Measurements from ENCODE around the gene RPL11. TPM values are rescaled to one million over a fixed set of nuclear protein-coding genes. Genes with fewer than 3 reads are reported as not detected.

Gene RPL11
- total RNA-seq, 2 donors from 2014 or later = 1,338 to 1,473 TPM

- Histone ChIP-seq H3K36me3 (ENCODE audit: control insufficient read depth, insufficient read depth, low read length) (no peaks in the 10 kb centered on the region), H3K4me1 (ENCODE audit: control insufficient read depth, insufficient read depth, low read length) (no peaks in the 10 kb centered on the region), H3K9me3 (ENCODE audit: control insufficient read depth, low read length) (no peaks in the 10 kb centered on the region), H3K4me3 (ENCODE audit: low read length) (no peak overlapping the region), H3K27me3 (ENCODE audit: control insufficient read depth, insufficient read depth, low read length, poor library complexity, severe bottlenecking) (no peaks in the 10 kb centered on the region), H3K9ac (ENCODE audit: extremely low read depth, low read length, poor library complexity, severe bottlenecking) (no peak overlapping the region), H3K27ac (ENCODE audit: low read depth, low read length) (no peak overlapping the region)
- H3K4me3 Mint-ChIP-seq = no peak overlapping the region
- WGBS, 2 experiments (ENCODE audit: insufficient coverage in 1 of 2, insufficient read length in 1 of 2) = 90 to 93% methylated on average over 2 to 3 of the region's 3 CpGs
- no peaks in the 10 kb centered on the region for H3K27me3 Mint-ChIP-seq (ENCODE audit: insufficient read depth)
- peaks cover 12% of the 10 kb centered on the region for H3K36me3 Mint-ChIP-seq (ENCODE audit: low read depth)
- no peaks in the 10 kb centered on the region for H3K9me3 Mint-ChIP-seq
- H3K4me1 Mint-ChIP-seq = peaks cover 10% of the 10 kb centered on the region
- DNase-seq = no peak
- no peak overlapping the region for H3K27ac Mint-ChIP-seq
- no peak for TF ChIP-seq CTCF (conservative IDR thresholded peaks at IDR 0.05)
These were observed 27.7 kb downstream of the RPL11 start for GRCh38 chr1:23719162-23719820.

GRCh38 chr1:23720256-23720995, 28.8 kb downstream of the RPL11 start:
- no peak for TF ChIP-seq CTCF (conservative IDR thresholded peaks at IDR 0.05)
- H3K27ac Mint-ChIP-seq = peak overlapping the region; percentile 27

GRCh38 chr1:23722652-23723051, 31.0 kb downstream of the RPL11 start:
- WGBS, 2 experiments (ENCODE audit: insufficient coverage in 1 of 2, insufficient read length in 1 of 2) = 83% methylated on average over 2 to 3 of the region's 3 CpGs

More at GRCh38 chr1:23720256-23720995, 28.8 kb downstream of the RPL11 start:
- H3K27ac ChIP-seq (ENCODE audit: low read depth, low read length) = no peak overlapping the region
- WGBS, 2 experiments (ENCODE audit: insufficient coverage in 1 of 2, insufficient read length in 1 of 2) = 94 to 97% methylated on average over 10 of the region's 10 CpGs
- no peaks in the 10 kb centered on the region for H3K36me3 ChIP-seq (ENCODE audit: control insufficient read depth, insufficient read depth, low read length)
- no peak overlapping the region for H3K4me3 ChIP-seq (ENCODE audit: low read length)
- H3K27me3 ChIP-seq (ENCODE audit: control insufficient read depth, insufficient read depth, low read length, poor library complexity, severe bottlenecking) = no peaks in the 10 kb centered on the region
- H3K36me3 Mint-ChIP-seq (ENCODE audit: low read depth) = peaks cover 15% of the 10 kb centered on the region
- no peaks in the 10 kb centered on the region for H3K9me3 ChIP-seq (ENCODE audit: control insufficient read depth, low read length)
- H3K27me3 Mint-ChIP-seq (ENCODE audit: insufficient read depth) = no peaks in the 10 kb centered on the region
- DNase-seq = no peak
- no peaks in the 10 kb centered on the region for H3K4me1 ChIP-seq (ENCODE audit: control insufficient read depth, insufficient read depth, low read length)
- no peak overlapping the region for H3K9ac ChIP-seq (ENCODE audit: extremely low read depth, low read length, poor library complexity, severe bottlenecking)
- peaks cover 10% of the 10 kb centered on the region for H3K4me1 Mint-ChIP-seq
- H3K4me3 Mint-ChIP-seq = no peak overlapping the region
- no peaks in the 10 kb centered on the region for H3K9me3 Mint-ChIP-seq

More at GRCh38 chr1:23722652-23723051, 31.0 kb downstream of the RPL11 start:
- no peak for DNase-seq
- no peaks in the 10 kb centered on the region for H3K9me3 ChIP-seq (ENCODE audit: control insufficient read depth, low read length)
- no peak overlapping the region for H3K4me3 ChIP-seq (ENCODE audit: low read length)
- peaks cover 17% of the 10 kb centered on the region for H3K4me1 Mint-ChIP-seq
- no peaks in the 10 kb centered on the region for H3K27me3 ChIP-seq (ENCODE audit: control insufficient read depth, insufficient read depth, low read length, poor library complexity, severe bottlenecking)
- peaks cover 5% of the 10 kb centered on the region for H3K4me1 ChIP-seq (ENCODE audit: control insufficient read depth, insufficient read depth, low read length)
- H3K9me3 Mint-ChIP-seq = no peaks in the 10 kb centered on the region
- no peak overlapping the region for H3K27ac ChIP-seq (ENCODE audit: low read depth, low read length)
- no peak overlapping the region for H3K9ac ChIP-seq (ENCODE audit: extremely low read depth, low read length, poor library complexity, severe bottlenecking)
- peaks cover 9% of the 10 kb centered on the region for H3K36me3 Mint-ChIP-seq (ENCODE audit: low read depth)
- TF ChIP-seq CTCF (conservative IDR thresholded peaks at IDR 0.05) = no peak
- H3K4me3 Mint-ChIP-seq = no peak overlapping the region
- H3K27ac Mint-ChIP-seq = no peak overlapping the region
- H3K36me3 ChIP-seq (ENCODE audit: control insufficient read depth, insufficient read depth, low read length) = no peaks in the 10 kb centered on the region
- no peaks in the 10 kb centered on the region for H3K27me3 Mint-ChIP-seq (ENCODE audit: insufficient read depth)

All from endodermal cell (in vitro differentiated cells).